HG03565 (cell line): ENCODE measurements around the gene TEX53.

Experiments used
- ATAC-seq: cut with Tn5 transposase; IDR thresholded peaks from one replicate; pipeline ENCODE4 v1.9.1; 2021; ENCODE audit warnings: mild to moderate bottlenecking, moderate library complexity; ENCODE audit not compliant: unreplicated experiment

TEX53 gene

GRCh38 chr9:114680259-114681001, 22.8 kb upstream of the TEX53 start:
- ATAC-seq, result no peak

GRCh38 chr9:114678795-114679194, 21.2 kb upstream of the TEX53 start:
- ATAC-seq, result no peak

DNA sequence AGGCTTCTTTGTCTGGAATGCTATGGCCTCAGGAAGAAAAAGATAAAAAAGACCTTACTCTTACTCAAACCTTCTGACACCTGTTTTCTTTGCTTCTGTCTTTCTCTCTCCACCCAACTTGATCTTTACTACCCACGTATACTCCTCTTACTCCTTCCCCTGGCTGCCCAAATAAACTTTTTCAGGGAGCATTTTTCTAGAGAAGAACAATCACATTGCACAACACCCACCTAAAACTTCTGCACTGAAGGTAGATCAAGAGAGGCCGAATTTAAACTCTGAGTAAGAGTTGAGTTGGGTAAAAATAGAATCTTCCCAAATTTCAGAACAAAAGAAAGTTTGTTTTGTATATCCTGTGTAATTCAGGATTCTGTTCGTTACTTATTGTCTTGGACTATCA, 20.5 kb upstream of the TEX53 start:
- ATAC-seq, result no peak

DNA sequence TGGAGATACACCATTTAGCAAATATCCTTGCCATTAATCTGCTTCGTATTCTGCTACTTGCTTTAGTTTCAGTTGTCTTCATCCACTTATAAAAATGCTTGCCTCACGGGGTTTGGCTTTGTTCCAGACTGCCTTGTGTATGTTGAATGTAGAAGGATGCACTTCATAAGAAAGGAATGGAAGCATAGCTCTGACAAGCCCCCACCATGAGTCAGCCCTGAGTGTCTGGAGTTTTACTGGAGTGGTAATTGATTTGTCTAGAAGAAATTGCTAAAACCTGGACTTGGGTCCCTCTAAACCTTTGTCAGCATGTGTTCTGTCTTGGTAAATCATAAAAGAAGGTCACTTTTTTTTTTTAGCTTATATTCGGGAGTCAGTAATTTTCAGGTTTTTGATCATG, 19.8 kb upstream of the TEX53 start:
- ATAC-seq, result no peak

DNA sequence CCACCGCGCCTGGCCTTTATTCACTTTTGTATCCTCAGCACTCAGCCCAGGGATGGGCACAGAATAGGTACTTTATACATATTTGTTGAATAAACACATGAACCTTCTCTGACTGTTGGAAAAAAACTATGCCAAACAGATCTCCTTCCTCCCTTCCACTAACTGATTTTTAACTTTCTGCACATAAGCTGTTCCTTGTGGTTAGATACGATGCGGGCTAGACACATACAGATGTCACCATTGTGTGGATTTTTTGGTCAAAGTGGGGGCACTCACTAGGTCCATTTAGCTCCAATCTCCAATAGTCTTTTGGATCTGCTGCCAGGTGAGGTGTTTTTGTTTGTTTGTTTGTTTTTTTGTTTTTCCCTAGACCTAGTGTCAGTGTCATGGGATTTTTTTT, 19.3 kb upstream of the TEX53 start:
- no peak for ATAC-seq

GRCh38 chr9:114674798-114675540, 17.4 kb upstream of the TEX53 start:
- no peak for ATAC-seq

- no peak for ATAC-seq
Observed at GRCh38 chr9:114674076-114674797, 16.6 kb upstream of the TEX53 start.

- no peak for ATAC-seq
Observed at GRCh38 chr9:114671605-114672004, 14.0 kb upstream of the TEX53 start.

GRCh38 chr9:114669961-114670360, 12.4 kb upstream of the TEX53 start:
- no peak for ATAC-seq

DNA sequence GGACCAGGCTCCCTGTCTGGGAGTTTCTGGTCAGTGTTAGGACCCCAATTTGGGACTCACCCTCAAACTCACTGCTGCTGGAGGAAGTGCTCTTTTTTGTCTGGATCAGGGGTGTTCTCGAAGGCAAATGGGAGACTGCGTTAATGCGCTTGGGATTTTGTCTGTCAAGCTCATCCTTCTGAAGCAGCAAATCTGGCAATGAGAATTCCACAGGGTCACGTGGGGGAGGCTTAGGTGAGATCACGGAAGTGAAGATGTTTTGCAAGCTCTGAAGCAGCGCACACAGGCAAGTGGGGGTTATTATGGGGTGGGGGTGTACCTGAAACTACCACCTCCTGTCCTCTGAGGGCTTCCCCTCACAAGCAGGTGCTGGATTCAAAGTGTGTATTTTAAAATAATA, 10.5 kb upstream of the TEX53 start:
- no peak for ATAC-seq

DNA sequence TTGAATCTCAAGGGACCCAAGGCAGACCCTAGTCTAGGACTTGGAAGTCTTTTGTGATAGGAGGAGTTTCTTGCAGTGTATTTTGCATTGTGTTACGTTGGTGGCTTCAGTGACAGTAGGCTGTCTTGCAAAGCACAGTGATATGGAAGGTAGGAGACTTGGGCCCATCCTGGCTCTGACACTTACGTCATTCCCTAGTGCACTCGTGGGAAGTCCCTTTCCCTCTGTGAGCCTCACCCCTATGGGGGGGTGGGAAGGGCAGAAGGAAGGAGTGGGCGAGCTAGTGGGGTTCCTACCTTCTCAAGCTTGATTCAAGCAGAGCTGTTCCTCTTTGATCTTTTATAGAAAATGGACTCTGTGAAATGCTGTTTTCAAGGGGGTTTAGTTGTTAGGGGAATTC, 9.2 kb upstream of the TEX53 start:
- no peak for ATAC-seq

DNA sequence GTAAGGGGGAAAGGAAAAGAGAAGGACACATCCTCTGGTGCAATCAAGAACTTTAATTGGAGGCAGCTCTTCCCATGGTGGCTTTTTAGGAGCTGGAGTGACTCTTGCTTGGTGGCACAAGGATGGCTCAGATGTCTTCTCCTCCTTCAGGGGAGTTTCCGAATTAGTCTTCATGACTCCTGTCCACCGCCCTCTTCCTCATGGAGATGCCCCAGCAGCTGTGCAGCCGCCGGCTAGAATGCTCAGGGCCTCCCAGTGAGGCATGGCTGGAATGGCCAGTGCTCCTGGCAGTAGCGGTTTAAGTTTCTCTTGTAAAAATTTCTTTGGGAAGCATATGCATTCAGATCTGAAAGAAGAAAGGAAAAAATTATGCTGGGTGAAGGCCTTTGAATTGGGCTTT, 8.8 kb upstream of the TEX53 start:
- ATAC-seq, result no peak

DNA sequence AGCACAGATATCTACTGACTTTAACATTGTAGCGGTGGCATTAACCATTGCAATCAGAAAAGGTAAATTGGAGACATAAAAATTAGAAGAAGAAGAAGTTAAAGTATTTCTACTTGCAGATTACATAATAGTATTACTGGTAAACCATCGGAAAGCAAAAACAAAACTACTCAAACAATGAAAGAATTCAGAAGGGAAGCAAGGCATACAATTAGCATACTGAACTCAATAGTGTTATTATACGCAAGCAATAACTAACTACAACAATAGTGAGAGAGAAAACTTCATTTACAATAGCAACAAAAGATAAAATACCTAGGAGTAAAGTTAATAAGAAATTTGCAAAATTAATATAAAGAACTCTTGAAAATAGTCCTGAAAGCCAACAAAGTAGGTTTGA, 6.6 kb upstream of the TEX53 start:
- ATAC-seq, result no peak

GRCh38 chr9:114662081-114662989, 4.7 kb upstream of the TEX53 start:
- no peak for ATAC-seq

GRCh38 chr9:114656301-114656700, 1.3 kb downstream of the TEX53 start:
- no peak for ATAC-seq

DNA sequence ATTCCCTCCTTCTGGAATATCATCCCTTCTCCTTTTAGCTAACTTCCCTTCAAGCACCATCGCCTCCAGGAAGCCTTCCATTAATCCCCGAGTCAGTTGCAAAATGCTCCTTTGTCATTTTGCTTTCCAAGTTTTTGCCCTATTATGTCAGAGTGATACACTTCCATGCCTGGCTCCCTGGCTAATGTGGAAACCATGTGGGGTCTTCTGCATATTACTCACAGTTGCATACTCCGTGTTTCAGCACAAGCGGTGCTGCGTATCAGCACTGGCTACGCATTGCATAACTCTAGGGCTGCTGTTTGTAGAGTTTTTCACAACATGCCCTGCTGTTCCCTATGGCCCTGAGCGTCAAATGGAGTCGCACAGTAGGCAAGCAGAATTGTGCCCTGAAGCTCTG, 1.9 kb downstream of the TEX53 start:
- no peak for ATAC-seq

DNA sequence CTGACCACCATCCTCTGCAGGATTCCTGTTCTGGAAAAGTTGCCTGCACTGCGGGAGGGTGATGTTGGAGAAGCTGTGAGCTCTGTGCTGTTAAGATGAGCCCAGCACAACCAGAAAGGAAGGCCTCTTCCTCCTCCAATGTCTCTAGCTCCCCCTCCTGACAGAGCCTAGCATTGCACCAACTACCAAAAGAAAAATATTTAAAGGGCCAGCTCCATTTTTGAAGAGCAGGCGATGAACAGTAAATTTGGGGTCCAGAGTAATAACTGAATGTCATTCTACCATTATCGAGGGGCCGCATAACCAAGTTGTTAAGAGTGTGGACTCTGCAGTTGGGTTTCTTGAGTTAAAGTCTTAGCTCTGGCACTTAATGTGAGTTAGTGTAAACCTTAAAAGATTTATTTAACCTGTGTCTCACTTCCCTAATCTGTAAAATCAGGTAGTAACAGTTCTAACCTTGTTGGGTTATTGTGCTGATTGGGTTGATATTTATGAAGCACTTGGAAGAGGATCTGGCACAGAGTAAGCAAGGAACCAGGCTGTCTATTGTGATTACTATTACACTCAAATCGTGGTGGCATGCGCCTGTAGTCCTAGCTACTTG, 3.9 kb downstream of the TEX53 start:
- no peak for ATAC-seq

DNA sequence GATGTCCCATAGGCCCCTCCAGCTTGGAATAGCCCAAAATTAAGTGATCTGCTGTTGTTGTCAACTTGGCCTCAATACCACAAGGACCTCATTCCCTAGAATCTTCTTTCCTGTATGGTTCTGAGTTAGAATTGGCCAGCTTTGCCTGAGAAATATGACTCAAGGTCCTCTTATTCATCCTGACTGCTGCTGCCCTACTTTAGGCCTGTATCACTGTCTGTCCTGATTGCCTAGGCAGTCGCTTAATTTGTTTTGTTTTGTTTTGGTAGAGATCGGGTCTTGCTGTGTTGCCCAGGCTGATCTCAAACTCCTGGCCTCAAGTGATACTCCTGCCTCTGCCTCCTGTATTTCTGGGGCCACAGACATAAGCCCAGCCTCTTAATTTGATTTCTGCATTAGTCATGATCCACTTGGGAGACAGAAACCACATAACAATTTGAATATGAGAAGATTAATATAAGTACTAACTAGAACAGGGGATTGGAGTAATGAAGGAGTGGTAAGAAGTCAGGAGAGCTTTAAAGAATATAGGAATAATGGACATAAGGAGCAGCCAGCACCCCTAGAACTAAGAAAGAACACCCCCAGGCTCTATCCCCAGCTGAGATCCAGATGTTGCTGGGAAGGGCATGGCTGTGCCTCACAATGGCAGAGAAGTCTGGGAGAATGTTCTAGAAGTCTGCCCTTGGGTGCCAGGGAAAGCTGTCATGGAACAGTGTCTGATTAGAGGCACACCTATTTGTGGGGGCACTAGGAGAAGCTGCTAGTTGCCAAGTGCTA, 4.6 kb downstream of the TEX53 start:
- ATAC-seq, result no peak

DNA sequence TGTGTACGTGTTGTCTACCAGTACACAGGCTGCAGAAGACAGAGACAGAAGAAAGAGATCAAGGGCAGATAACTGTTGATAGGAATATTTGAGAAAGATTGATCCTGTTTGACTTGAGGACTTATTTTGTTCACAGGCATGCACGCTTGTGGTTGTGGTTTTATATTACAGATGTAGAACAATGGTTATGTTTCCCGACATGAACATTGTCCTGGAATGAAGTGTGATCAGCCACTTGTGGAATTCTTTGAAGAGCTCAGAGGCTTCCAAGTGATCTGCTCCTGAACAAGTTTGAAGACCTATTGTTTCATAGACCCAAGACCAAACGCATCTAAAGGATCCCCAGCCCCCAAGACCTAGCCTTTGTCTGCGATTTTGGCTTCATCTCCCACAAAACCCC, 13.7 kb downstream of the TEX53 start:
- ATAC-seq, result no peak

DNA sequence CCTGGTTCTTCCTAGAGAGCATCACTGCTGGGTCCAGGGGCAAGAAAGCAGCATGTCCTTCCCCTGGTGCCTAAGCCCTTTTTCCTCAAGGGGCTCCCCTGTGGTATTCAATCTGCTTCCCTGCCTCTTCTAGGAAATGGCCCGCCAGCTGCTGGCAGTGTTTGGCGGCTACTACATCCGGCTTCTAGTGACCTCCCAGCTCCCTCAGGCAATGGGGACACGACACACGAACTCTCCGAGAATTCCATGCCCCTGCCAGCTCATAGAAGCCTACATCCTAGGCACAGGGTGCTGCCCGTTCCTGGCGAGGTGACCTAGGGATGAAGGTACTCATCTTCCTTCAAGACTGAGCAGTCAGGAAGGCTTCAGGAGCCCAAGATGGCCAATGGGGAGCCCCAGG, 14.6 kb downstream of the TEX53 start:
- no peak for ATAC-seq
